Measurements from ENCODE around the gene RICTOR. TPM values are rescaled to one million over a fixed set of nuclear protein-coding genes. Genes with fewer than 3 reads are reported as not detected.
A peak's percentile ranks its signal among the peaks of the same experiment; 100 is the strongest.

Gene RICTOR
- total RNA-seq, 2 experiments from 2014 or later = 125 TPM

DNA sequence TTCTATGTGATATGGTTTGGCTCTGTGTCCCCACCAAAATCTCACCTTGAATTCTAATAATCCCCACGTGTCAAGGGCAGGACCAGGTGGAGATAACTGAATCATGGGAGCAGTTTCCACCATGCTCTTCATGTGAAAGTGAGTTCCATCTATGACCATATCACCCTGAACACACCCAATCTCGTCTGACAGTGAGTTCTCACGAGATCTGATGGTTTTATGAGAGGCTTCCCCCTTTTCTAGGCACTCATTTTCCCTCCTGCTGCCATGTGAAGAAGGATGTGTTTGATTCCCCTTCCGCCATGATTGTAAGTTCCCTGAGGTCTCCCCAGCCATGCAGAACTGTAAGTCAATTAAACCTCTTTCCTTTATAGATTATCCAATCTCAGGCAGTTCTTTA, 64.2 kb downstream of the RICTOR start:
- peaks cover 28% of the 10 kb centered on the region for H3K36me3 ChIP-seq (ENCODE audit: insufficient read depth, low read length)
- ATAC-seq (ENCODE audit: poor library complexity) (no peak), DNase-seq (no peak)
- Mint-ChIP-seq H3K27me3 (no peaks in the 10 kb centered on the region), H3K4me3 (no peak overlapping the region), H3K27ac (peak overlapping the region; percentile 18), H3K36me3 (ENCODE audit: low read depth) (peaks cover 71% of the 10 kb centered on the region), H3K4me1 (ENCODE audit: low read depth) (peaks cover 35% of the 10 kb centered on the region), H3K9me3 (peaks cover 7% of the 10 kb centered on the region)
- H3K4me1 ChIP-seq (ENCODE audit: insufficient read depth, low read length) = peaks cover 4% of the 10 kb centered on the region
- no peak for TF ChIP-seq CTCF (IDR thresholded peaks at IDR 0.05)
- H3K27me3 ChIP-seq (ENCODE audit: control insufficient read depth in 1 of 2, insufficient read depth in 2 of 2, low read length in 2 of 2) = no peaks in the 10 kb centered on the region
- no peak overlapping the region for H3K4me3 ChIP-seq (ENCODE audit: low read length)
- ChIA-PET POLR2A (no interaction called here), CTCF (no interaction called here)
- no peak overlapping the region for H3K27ac ChIP-seq (ENCODE audit: low read depth in 1 of 2, low read length in 2 of 2)
- peaks cover 8 to 18% of the 10 kb centered on the region in 2 experiments for H3K9me3 ChIP-seq (ENCODE audit: control insufficient read depth in 1 of 2, insufficient read depth in 1 of 2, low read length in 2 of 2)
- intact Hi-C loops (cut with DNase I, micrococcal nuclease) = loop anchor here (5.0 to 10.0 kb wide), 5 partner anchors 62 to 537 kb away; partner anchors contain the start of gene RICTOR (in 1 of the 2)

DNA sequence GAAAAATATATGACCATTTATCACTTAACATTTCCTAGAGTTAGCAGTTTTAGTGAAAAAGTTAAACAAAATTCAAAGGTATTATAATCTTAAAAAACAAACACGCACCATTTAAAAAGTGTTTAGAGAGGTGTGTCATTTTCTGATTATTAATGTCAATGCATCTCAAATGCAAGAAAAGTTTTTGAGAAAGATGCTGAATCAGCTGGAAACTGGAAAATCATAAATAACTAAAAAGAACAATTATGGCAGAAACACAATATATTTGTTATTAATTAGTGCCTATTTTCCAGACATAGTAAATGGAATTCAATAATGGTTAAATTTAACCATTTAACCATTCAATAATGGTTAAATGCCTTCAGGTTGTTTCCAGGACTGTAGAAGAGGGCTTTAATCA, 64.9 kb downstream of the RICTOR start:
- ChIA-PET CTCF (no interaction called here), POLR2A (no interaction called here)
- Histone ChIP-seq H3K9me3 (ENCODE audit: control insufficient read depth in 1 of 2, insufficient read depth in 1 of 2, low read length in 2 of 2) (peaks cover 8 to 18% of the 10 kb centered on the region in 2 experiments), H3K4me1 (ENCODE audit: insufficient read depth, low read length) (peaks cover 4% of the 10 kb centered on the region), H3K36me3 (ENCODE audit: insufficient read depth, low read length) (peaks cover 28% of the 10 kb centered on the region), H3K27ac (ENCODE audit: low read depth in 1 of 2, low read length in 2 of 2) (no peak overlapping the region), H3K27me3 (ENCODE audit: control insufficient read depth in 1 of 2, insufficient read depth in 2 of 2, low read length in 2 of 2) (no peaks in the 10 kb centered on the region), H3K4me3 (ENCODE audit: low read length) (no peak overlapping the region)
- H3K27ac Mint-ChIP-seq = no peak overlapping the region
- ATAC-seq (ENCODE audit: poor library complexity) (no peak), DNase-seq (no peak)
- H3K27me3 Mint-ChIP-seq = no peaks in the 10 kb centered on the region
- no peak overlapping the region for H3K4me3 Mint-ChIP-seq
- H3K36me3 Mint-ChIP-seq (ENCODE audit: low read depth) = peaks cover 66% of the 10 kb centered on the region
- no peak for TF ChIP-seq CTCF (IDR thresholded peaks at IDR 0.05)
- H3K4me1 Mint-ChIP-seq (ENCODE audit: low read depth) = peaks cover 37% of the 10 kb centered on the region
- intact Hi-C loops (cut with DNase I, micrococcal nuclease) = loop anchor here (5.0 to 10.0 kb wide), 5 partner anchors 63 to 538 kb away; partner anchors contain the start of gene RICTOR (in 1 of the 2)
- H3K9me3 Mint-ChIP-seq = peaks cover 7% of the 10 kb centered on the region

DNA sequence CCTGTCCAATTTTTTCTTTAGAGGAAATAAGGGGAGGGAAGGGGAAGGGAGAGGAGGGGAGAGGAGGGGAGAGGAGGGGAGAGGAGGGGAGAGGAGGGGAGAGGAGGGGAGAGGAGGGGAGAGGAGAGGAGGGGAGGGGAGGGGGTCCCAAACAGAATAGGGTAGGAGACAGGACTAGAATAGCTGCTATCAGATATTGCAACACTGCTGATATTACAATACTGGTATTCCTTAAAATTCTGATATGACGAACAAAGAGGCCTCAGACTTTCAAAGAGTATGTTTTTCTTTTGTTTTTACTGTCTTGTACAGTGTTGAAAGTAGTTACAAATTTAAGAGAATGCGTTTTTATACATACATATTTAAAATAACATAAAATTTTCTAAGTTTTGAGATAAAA, 67.5 kb downstream of the RICTOR start:
- Histone ChIP-seq H3K36me3 (ENCODE audit: insufficient read depth, low read length) (peaks cover 19% of the 10 kb centered on the region), H3K4me3 (ENCODE audit: low read length) (no peak overlapping the region), H3K9me3 (ENCODE audit: control insufficient read depth in 1 of 2, insufficient read depth in 1 of 2, low read length in 2 of 2) (peaks cover 8% of the 10 kb centered on the region in 2 experiments), H3K27me3 (ENCODE audit: control insufficient read depth in 1 of 2, insufficient read depth in 2 of 2, low read length in 2 of 2) (no peaks in the 10 kb centered on the region), H3K4me1 (ENCODE audit: insufficient read depth, low read length) (peaks cover 4% of the 10 kb centered on the region), H3K27ac (ENCODE audit: low read depth in 1 of 2, low read length in 2 of 2) (no peak overlapping the region)
- Mint-ChIP-seq H3K36me3 (ENCODE audit: low read depth) (peaks cover 61% of the 10 kb centered on the region), H3K4me1 (ENCODE audit: low read depth) (peaks cover 52% of the 10 kb centered on the region), H3K9me3 (no peaks in the 10 kb centered on the region), H3K27me3 (no peaks in the 10 kb centered on the region), H3K27ac (peak overlapping the region; percentile 64), H3K4me3 (no peak overlapping the region)
- TF ChIP-seq CTCF (IDR thresholded peaks at IDR 0.05) = no peak
- ChIA-PET CTCF (interaction anchor here (0.9 to 1.9 kb wide), 4 partner anchors 74 to 114 kb away, joined by 4 to 9 read pairs (median 8); no protein-coding TSS in a partner anchor), POLR2A (interaction anchor here (1.7 kb wide), 1 partner anchor 66 kb away, joined by 10 read pairs; no protein-coding TSS in a partner anchor)
- ATAC-seq (ENCODE audit: poor library complexity) = no peak
- intact Hi-C loops (cut with DNase I, micrococcal nuclease) = loop anchor here (2.0 to 10.0 kb wide), 6 partner anchors 66 to 541 kb away; partner anchors contain the start of gene RICTOR (in 1 of the 2)
- no peak for DNase-seq
